MG63 (cell line): ENCODE measurements around the gene SMIM33. TPM values are rescaled to one million over a fixed set of nuclear protein-coding genes. Genes with fewer than 3 reads are reported as not detected.
"Not testable (repeated sequence)": the region's sequence is repeated elsewhere in the genome, so short reads cannot be mapped to it uniquely, and the experiment has no call there.

Experiments used
- DNase-seq: peaks from one replicate; pipeline ENCODE4 v3.0.0-alpha.2; 2020
- H3K27me3 ChIP-seq: fragments of 250-450 bp; sonication (Bioruptor Pico); 2 replicates; pipeline ENCODE4 v1.5.1; 2020; ENCODE audit warnings: mild to moderate bottlenecking, moderate library complexity
- H3K36me3 ChIP-seq: fragments of 250-450 bp; sonication (Bioruptor Pico); 2 replicates; pipeline ENCODE4 v1.5.1; 2020; ENCODE audit warnings: mild to moderate bottlenecking, moderate library complexity
- H3K4me3 ChIP-seq: fragments of 250-450 bp; sonication (Bioruptor Pico); 2 replicates; pipeline ENCODE4 v1.5.1; 2020; ENCODE audit warnings: mild to moderate bottlenecking, moderate library complexity
- H3K9me3 ChIP-seq: fragments of 250-450 bp; sonication (Bioruptor Pico); 2 replicates; pipeline ENCODE4 v1.5.1; 2020; ENCODE audit warnings: mild to moderate bottlenecking, moderate library complexity
- total RNA-seq: library from RNA; depleted of rRNA; stranded (reverse); fragments of >200 nt; shearing (Covaris generic); gene quantifications from 2 replicates; pipeline ENCODE4 v1.2.3, GENCODE V29; 2014; ENCODE audit warnings: low replicate concordance; rRNA removed

The SMIM33 gene
- total RNA-seq = not detected in 2 replicates

DNA sequence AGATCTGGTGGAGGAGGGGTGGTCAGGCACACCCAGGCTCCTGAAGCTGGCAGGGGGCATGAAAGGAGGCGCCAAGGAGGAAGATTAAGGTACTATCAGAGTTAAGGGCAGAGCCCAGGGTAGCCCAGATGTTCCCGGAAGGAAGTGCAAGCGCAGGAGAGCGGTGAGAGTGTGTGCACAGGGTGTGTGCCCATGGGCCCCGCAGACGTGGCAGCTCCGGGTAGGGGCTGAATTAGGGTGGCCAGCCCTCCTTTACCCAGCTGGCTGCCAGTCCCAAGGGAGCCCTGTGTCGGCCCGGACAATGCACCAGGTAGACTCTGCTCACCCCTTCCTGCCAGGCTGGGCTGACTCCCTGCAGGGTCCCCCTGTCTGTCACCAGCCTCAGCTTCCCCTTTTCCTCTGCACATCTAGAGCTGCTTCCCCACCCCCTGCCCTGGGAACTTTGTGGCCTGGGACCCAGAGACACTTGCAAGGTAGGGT lies at the start of gene SMIM33:
Gene SMIM33 (plus strand): TSS at position 184 of the 480 bp plus-strand sequence. CDS start 118 bp downstream, at position 302.
- no peak for DNase-seq
- H3K27me3 ChIP-seq = no peaks in the 10 kb centered on the region
- no peak within 1 kb of the TSS for H3K4me3 ChIP-seq
- peaks cover 16% of the 10 kb centered on the region for H3K36me3 ChIP-seq
- H3K9me3 ChIP-seq = no peaks in the 10 kb centered on the region

DNA sequence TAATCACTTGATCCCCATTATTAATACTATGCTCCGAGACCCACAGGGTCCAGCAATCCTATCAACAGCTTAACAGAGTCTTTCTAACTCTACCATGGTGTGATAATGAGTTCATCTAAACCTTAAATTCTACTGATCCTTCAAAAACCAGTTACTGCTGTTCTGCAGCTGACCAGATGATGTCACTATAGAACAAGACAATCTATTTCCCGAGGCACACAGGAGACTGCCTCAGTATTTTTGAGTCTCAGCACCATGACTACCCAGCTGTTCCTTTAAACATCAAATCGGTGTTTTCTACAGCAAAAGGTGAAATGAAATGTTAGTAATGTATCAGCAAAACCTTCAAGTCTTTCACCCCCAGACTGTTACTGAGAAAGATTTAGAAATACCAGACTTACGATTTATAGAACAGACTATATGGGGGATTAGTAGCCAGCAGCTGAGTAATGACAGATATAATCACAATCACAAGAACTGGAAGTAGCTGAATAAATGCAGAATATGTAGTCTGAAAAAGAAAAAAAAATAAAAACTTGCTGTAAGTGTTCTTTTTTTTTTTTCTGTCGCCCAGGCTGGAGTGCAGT lies 48.4 kb upstream of the SMIM33 start:
- DNase-seq = no peak
- H3K9me3 ChIP-seq = no peaks in the 10 kb centered on the region
- no peak overlapping the region for H3K4me3 ChIP-seq
- no peaks in the 10 kb centered on the region for H3K36me3 ChIP-seq
- H3K27me3 ChIP-seq = no peaks in the 10 kb centered on the region

DNA sequence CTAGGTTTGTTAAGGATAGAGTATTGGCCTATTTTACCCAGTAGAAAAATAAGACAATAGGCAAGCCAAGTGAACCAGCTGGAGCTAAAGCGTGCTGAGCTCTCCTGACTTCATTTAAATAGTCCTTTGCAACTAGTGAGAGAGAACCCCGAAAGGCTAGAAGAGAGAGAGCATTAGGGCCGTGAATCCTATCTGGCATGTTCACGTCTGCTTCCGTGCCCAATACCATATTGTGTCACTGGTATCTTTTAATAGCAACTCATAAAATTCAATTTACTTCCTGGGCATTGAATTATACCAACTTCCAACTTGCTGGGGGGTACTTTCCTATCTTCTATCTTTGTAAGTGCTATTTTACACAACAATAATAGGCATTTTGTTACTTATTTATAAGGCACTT lies 45.3 kb upstream of the SMIM33 start:
- no peak for DNase-seq
- H3K9me3 ChIP-seq = no peaks in the 10 kb centered on the region
- H3K27me3 ChIP-seq = no peaks in the 10 kb centered on the region
- H3K36me3 ChIP-seq = no peaks in the 10 kb centered on the region
- H3K4me3 ChIP-seq = no peak overlapping the region

DNA sequence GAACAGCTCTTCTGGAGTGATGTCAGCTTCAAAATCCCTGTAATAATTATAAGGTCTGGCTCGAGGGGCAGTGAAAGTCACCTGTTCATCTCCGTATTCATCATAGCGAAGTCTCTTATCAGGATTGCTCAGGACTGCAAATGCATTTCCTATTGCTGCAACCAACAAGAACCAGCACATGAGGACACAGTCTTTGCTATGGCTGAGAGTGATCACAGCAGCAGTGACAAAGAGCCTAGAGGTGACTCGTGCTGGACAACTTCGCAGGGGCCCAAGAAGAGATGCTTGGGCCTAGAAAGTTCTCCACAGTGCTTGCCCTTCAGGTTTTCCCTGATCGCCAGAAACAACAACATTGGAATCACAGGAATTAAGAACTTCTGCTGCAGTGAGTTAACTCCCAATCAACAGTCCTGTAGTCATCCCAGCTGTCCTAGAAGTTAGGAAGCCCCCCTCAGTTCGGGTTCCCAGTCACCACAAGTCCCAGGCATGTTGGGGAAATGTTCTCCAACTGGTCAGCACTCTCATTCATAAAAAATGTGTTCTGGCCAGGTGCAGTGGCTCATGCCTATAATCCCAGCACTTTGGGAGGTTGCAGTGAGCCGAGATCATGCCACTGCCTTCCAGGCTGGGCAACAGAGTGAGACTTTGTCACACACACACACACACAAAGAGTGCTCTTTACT lies 44.5 kb upstream of the SMIM33 start:
- Histone ChIP-seq H3K4me3 (no peak overlapping the region), H3K9me3 (no peaks in the 10 kb centered on the region), H3K27me3 (no peaks in the 10 kb centered on the region), H3K36me3 (no peaks in the 10 kb centered on the region)
- DNase-seq = peak; percentile 58

DNA sequence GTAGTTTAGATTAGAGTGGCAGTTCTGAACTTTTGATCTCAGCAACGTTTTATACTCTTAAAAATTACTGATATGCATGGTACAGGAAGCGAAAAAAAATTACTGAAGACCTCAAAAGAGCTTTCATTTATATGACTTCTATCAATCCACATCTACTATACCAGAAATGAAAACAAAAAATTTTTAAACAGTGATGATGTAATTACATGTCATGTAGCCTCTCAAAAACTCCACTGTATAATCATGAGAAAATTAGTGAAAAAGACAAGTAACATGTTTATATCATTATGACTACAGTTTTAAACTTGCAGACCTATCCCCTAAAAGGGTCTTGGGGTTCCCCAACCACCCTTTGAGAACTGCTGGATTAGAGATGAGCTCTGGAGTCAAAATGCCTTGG lies 40.8 kb upstream of the SMIM33 start:
- DNase-seq = no peak
- H3K9me3 ChIP-seq = no peaks in the 10 kb centered on the region
- no peaks in the 10 kb centered on the region for H3K36me3 ChIP-seq
- no peak overlapping the region for H3K4me3 ChIP-seq
- H3K27me3 ChIP-seq = no peaks in the 10 kb centered on the region

DNA sequence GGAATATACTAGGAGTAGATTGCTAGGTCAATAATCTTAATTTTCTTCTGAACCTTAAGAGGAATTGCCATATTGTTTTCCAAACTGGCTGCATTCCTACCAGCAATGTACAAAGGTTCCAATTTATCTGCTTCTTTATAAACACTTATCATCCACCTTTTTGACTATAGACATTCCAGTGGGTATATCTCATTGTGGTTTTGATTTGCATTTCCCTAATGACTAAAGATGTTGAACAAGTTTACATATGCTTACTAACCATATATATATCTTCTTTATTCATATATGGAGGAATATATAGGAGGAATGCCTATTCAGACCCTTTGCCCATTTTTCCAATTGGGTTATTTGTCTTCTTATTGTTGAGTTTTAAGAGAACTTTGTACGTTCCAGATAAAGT lies 39.1 kb upstream of the SMIM33 start:
- H3K4me3 ChIP-seq = no peak overlapping the region
- DNase-seq = no peak
- no peaks in the 10 kb centered on the region for H3K27me3 ChIP-seq
- H3K36me3 ChIP-seq = no peaks in the 10 kb centered on the region
- no peaks in the 10 kb centered on the region for H3K9me3 ChIP-seq

DNA sequence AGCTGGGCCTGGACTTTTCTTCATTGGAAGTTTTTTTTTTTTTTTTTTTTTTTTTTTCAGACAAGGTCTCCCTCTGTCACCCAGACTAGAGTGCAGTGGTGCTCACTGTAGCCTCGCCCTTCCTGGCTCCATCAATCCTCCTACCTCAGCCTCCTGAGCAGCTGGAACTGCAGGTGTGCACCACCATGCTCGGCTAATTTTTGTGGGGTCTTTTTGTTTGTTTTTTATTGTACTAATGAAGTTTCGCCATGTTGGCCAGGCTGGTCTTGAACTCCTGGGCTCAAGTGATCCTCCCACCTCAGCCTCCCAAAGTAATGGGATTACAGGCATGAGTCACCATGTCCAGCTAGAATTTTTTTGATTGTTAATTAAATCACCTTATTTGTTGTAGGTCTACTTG lies 35.1 kb upstream of the SMIM33 start:
- no peak for DNase-seq
- no peak overlapping the region for H3K4me3 ChIP-seq
- H3K27me3 ChIP-seq = no peaks in the 10 kb centered on the region
- no peaks in the 10 kb centered on the region for H3K36me3 ChIP-seq
- H3K9me3 ChIP-seq = no peaks in the 10 kb centered on the region

DNA sequence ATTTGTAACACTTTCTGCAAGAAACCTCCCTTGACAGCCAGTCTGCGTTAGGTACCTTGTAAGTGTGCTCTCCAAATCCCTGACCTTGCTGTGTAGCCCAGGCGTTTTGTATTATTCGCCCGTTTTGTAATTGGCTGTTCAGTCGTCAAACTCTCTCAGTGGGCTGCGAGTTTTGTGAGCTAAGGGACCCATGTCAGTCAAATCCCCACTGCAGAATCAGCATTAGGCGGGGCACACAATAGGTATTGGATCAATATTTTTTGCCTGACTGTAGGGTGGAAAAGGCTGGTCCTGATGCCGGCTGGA lies 32.1 kb upstream of the SMIM33 start:
- Histone ChIP-seq H3K9me3 (no peaks in the 10 kb centered on the region), H3K27me3 (no peaks in the 10 kb centered on the region), H3K36me3 (no peaks in the 10 kb centered on the region), H3K4me3 (no peak overlapping the region)
- no peak for DNase-seq

DNA sequence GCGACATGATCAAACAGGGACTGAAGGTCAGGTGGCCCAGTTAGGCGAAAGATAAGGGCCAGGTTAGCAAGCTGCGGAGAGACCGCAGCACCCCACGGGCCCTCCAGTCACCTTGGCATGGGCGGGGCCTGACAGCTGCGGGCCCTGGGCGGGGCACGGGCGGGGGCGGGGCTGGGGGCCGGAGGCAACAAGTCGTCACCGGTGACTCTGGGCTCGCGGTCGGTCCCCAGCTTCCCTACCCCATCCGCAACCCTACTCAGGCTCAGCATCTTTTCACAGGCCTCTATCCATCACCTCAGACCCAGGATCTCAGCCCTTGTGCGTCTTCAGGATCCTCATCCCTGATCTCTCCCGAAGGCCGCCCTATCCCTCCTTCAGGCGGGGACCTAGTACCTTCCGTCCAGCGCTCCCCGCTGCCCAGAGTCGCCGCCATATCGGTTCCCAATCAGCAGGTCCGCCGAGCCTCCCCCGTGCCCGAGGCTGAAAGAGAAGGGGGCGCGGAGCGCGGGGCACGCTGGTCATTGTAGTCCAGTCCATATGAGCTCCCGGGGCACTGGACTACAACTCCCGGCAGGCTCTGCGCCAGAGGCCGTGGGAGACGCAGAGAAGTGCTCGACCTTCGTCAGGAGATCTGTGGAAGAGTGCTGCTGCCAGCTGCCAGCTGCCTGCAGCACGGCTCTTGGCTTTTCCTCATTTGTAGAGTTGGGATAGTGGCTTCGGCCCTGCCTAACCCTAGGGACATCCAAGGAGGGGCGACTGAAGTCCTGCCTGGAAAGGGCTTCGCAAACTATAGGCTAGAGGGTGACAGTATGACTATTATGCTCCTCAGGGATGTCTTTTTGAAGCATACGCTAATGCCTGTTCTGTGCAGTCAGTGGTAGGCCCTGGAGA lies 31.5 kb upstream of the SMIM33 start, which contains the start of gene DNAJC18:
Gene DNAJC18 (minus strand): TSS at position 513 of the 891 bp plus-strand sequence. CDS start 80 bp downstream, at position 433.
- no peaks in the 10 kb centered on the region for H3K36me3 ChIP-seq
- no peaks in the 10 kb centered on the region for H3K9me3 ChIP-seq

DNA sequence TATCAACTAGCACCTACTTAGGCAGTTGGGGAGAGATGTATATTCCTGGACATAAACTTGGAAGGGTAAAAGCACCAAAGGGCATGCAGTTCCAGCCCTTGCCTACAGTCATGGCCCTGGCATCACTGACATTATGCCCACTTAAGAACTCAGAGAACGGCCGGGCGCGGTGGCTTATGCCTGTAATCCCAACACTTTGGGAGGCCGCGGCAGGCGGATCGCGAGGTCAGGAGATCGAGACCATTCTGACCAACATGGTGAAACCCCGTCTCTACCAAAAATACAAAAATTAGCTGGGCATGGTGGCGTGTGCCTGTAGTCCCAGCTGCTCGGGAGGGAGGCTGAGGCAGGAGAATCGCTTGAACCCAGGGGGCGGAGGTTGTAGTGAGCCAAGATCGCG lies 30.4 kb upstream of the SMIM33 start:
- not testable (repeated sequence) for H3K27me3 ChIP-seq, DNase-seq, H3K9me3 ChIP-seq, H3K36me3 ChIP-seq, H3K4me3 ChIP-seq

More for the DNA sequence above, 31.5 kb upstream of the SMIM33 start, which contains the start of gene DNAJC18:
- Histone ChIP-seq H3K27me3 (no peaks in the 10 kb centered on the region), H3K4me3 (no peak within 1 kb of the TSS)
- DNase-seq = no peak

DNA sequence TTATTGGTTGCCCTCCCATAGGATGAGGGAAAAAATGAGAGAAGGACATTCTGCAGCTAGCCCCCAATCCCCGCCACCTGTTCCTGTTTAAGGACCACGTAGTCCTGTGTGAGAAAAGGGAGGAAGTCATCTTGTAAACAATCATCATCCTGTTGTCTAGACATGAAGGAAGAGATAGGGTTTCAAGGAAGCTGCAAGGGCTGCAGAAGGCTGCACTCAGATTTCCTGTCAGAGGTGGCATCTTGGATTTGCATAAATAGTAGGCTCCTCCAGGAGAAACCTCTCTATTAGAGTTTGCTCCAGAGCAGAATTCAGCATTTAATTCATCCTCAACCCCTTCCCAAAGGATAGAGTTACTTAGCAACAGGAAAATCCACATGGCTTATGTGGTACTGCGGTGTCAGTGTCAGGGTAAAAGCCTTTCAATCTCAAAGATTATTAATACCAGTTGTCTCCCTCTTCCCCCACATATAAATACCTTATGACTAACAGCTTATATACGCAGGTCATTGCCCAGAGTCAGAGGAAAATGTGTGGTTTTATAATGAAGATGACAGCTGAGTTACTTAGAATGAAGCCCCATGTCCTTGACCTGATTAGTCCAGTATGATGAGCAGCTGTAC lies 26.9 kb upstream of the SMIM33 start:
- no peaks in the 10 kb centered on the region for H3K27me3 ChIP-seq
- no peak for DNase-seq
- H3K36me3 ChIP-seq = no peaks in the 10 kb centered on the region
- no peak overlapping the region for H3K4me3 ChIP-seq
- no peaks in the 10 kb centered on the region for H3K9me3 ChIP-seq

DNA sequence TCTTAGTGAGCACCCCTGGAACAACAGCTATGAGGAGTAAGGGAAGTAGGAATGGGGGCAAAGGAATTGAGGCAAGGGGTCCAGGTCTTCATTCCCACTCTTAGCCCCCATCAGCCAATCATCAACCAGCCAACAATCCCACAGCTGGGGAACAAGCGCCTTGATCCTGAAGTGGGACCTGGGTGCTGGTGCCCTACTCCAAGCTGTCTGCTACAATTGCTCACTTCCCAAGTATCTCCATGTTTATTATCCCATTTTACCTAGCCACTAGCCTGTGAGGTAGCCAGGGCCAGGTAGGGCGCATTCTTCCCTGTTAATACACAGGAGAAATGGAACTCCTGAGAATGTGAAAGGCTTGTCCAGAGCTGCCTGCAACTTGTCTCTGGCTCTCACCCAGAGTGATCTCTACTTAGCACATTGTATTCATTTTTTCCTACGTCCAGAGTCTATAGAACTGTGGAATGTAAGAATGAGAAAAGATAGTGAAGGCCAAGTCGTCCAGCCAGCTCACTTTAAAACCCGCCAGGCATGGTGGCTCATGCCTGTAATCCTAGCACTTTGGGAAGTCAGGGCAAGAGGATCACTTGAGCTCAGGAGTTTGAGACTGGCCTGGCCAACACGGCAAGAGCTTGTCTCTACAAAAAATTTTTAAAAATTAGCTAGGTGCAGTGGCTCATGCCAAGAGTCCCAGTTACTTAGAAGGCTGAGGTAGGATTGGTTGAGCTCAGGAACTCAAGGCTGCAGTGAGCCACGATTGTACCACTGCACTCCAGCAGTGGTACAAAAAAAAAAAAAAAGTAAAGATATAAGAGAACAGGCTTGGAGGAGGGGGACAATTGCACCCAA lies 25.3 kb upstream of the SMIM33 start:
- no peaks in the 10 kb centered on the region for H3K27me3 ChIP-seq
- DNase-seq = peak; percentile 80
- no peak overlapping the region for H3K4me3 ChIP-seq
- H3K36me3 ChIP-seq = no peaks in the 10 kb centered on the region
- no peaks in the 10 kb centered on the region for H3K9me3 ChIP-seq

DNA sequence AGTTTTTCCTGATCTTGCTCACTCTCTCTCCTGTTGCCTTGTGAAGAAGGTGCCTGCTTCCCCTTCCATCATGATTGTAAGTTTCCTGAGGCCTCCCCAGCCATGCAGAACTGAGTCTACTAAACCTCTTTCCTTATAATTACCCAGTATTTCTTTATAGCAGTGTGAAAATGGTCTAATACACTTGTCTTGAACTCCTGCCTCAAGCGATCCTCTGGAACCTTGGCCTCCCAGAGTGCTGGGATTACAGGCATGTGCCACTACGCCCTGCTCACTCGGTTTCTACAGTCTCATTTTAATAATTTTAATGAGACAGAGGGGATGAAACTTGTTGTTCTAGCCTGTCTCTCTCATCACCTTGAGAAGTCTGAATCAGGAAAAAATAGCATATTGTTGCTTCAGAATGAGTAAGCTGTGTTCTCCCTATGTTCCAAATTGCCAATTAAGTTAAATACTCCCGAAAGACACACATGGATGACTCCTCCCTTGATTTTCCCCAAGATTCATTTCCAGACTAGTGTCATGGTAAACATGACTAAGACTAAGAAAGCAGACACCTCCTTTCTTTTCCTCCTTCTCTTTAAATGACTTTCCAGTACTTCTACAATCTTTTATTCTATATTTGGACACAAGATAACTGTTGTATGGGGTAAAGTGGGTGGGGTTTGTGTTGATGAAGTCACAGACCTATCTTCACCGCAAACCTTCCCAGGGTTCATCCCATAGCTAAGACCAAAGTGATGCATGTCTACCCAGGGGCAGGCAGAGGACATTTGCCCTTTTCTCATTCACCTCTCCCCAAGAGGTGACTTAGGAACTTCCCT lies 23.6 kb upstream of the SMIM33 start:
- H3K27me3 ChIP-seq = no peaks in the 10 kb centered on the region
- no peak overlapping the region for H3K4me3 ChIP-seq
- DNase-seq = no peak
- H3K36me3 ChIP-seq = no peaks in the 10 kb centered on the region
- H3K9me3 ChIP-seq = no peaks in the 10 kb centered on the region

DNA sequence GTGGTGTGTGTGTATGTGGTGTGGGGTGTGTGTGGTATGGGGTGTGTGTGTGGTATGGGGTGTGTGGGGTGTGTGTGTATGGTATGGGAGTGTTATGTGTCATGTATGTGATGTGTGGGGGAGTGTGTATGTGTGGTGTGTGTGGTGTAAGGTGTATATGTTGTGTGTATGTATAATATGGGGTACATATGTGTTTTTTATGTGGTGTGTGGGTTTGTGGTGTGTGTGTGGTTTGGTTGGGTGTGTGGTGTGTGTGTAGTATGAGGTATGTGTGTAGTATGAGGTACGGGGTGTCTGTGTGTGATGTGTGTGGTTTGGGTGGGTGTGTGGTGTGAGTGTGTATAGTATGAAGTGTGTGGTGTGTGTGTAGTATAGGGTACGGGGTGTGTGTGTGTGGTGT lies 19.6 kb upstream of the SMIM33 start:
- DNase-seq = no peak
- no peaks in the 10 kb centered on the region for H3K27me3 ChIP-seq
- no peaks in the 10 kb centered on the region for H3K36me3 ChIP-seq
- no peak overlapping the region for H3K4me3 ChIP-seq
- no peaks in the 10 kb centered on the region for H3K9me3 ChIP-seq

DNA sequence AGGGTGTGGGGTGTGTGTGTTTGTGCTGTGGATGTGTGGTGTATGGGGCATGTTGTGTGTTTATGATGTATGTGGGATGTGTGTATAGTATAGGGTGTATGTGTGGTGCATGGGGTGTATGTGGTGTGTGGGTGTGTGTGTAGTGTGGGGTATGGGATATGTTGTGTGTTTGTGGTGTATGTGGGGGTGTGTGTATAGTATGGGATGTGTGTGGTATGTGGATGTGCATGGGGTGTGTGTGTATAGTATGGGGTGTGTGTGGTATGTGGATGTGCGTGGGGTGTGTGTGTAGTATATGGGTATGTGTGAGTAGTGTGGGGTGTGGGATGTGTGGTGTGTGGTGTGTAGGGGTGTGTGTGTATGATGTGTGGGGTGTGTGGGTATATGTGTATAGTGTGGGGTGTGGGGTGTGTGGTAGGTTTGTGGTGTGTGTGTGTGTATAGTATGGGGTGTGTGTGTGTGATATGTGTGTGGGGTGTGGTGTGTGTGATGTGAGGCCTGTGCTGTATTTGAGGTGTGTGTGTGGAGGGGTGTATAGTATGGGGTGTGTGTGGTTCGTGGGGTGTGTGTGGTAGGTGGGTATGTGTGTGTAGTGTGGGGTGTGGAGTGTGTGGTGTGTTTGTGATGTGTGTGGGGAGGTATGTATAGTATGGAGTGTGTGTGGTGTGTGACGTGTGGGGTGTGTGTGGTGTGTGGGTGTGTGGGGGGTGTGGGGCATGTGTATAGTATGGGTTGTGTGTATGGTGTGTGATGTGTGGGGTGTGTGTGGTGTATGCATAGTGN lies 18.7 kb upstream of the SMIM33 start:
- Histone ChIP-seq H3K36me3 (no peaks in the 10 kb centered on the region), H3K9me3 (no peaks in the 10 kb centered on the region), H3K27me3 (no peaks in the 10 kb centered on the region), H3K4me3 (no peak overlapping the region)
- no peak for DNase-seq
